Endothelial cell of umbilical vein (primary cell): Measurements from ENCODE around the gene PNPLA5.

ENCODE experiments used
- CTCF ChIP-seq, 2 donors: IDR thresholded peaks; 1 replicate in 1 of 2; 2 replicates in 1 of 2; pipeline ENCODE4 v1.5.1; 2011; ENCODE audit warnings: low read length in 2 of 2, mild to moderate bottlenecking in 2 of 2, moderate library complexity in 2 of 2, control low read depth in 1 of 2, inconsistent platforms in 1 of 2, low read depth in 1 of 2; ENCODE audit not compliant: insufficient read depth in 1 of 2; ENCODE audit errors: extremely low read depth in 1 of 2
- EZH2 ChIP-seq: IDR thresholded peaks from 2 replicates; pipeline ENCODE4 v1.6.1; 2012; ENCODE audit warnings: borderline replicate concordance, low read depth, mild to moderate bottlenecking, moderate library complexity, low read length, inconsistent platforms; ENCODE audit not compliant: severe bottlenecking
- FOS ChIP-seq: IDR thresholded peaks from 2 replicates; pipeline ENCODE4 v1.6.1; 2011; ENCODE audit warnings: mild to moderate bottlenecking, low read length, moderate library complexity, borderline replicate concordance; ENCODE audit not compliant: insufficient read depth
- MYC ChIP-seq: IDR thresholded peaks from one replicate; pipeline ENCODE4 v1.6.1; 2011; ENCODE audit warnings: mild to moderate bottlenecking, low read depth, low read length
- POLR2A ChIP-seq: IDR thresholded peaks from 2 replicates; pipeline ENCODE4 v1.6.1; 2012; ENCODE audit warnings: low read depth, mild to moderate bottlenecking, control low read depth, low read length
- POLR2AphosphoS5 ChIP-seq: IDR thresholded peaks from 2 replicates; pipeline ENCODE4 v1.6.1; 2012; ENCODE audit warnings: low read depth, mild to moderate bottlenecking, control low read depth, low read length, moderate library complexity; ENCODE audit not compliant: insufficient read depth

DNA sequence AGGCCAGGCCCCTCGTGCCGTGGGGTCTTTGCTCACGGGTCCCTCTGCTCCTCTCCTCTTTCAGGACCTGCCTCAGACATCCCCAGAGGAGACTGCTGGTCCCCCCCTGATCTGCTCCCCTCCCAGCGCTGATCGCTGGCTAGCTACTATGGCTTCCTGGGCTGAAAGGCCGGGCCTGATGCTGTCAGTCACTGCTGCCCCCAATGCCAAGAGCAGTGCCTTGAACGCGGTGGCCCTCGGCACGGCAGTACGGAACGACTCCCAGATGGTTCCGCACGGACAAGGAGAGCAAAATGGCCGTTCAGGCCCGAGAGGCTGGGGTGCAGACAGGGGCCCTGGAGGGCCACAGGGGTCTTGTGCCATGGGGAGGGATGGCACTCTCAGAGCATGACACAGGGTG is 51.0 kb downstream of the PNPLA5 start:
- TF ChIP-seq POLR2A (no peak), CTCF (IDR thresholded peaks at IDR 0.05; ENCODE audit: extremely low read depth in 1 of 2, insufficient read depth in 1 of 2, low read depth in 1 of 2, low read length in 2 of 2) (no peak), EZH2 (no peak), POLR2AphosphoS5 (no peak), FOS (no peak), MYC (no peak)
